ENCODE measurements around the gene SEPHS2. TPM values are rescaled to one million over a fixed set of nuclear protein-coding genes. Genes with fewer than 3 reads are reported as not detected.

SEPHS2 gene
- total and polyA plus RNA-seq, 2 of the 8 experiments (the other 6 are each of a cell fraction or from before 2014, with no cell fraction given) = 28.2 to 61.8 TPM

DNA sequence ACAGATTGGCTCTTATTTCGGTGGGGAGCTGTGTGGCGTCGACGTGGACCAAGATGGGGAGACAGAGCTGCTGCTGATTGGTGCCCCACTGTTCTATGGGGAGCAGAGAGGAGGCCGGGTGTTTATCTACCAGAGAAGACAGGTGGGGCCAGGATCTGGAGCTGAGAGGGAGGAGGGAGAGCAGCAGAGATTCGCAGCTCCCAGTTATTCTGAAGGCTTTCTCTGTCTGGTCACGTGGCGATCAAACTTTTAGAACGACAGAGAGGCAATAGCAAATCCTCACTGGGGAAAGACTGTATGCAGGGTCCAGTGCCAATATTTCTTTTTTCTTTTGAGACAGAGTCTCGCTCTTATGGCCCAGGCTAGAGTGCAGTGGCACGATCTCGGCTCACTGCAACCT, 49.0 kb upstream of the SEPHS2 start:
- Histone ChIP-seq H4K8ac (ENCODE audit: extremely low read depth, insufficient read depth, low read length) (peak overlapping the region; percentile 68; the same call in 1 of the 2 replicates), H3K9ac (replicated peaks in 1 of 4; ENCODE audit: extremely low read depth in 1 of 4, low read depth in 3 of 4, low read length in 3 of 4) (no peak overlapping the region), H3K27me3 (replicated peaks in 1 of 4; ENCODE audit: control insufficient read depth in 3 of 4, extremely low read depth in 1 of 4, insufficient read depth in 3 of 4, low read length in 3 of 4) (peaks cover 0 to 2% (median 0%) of the 10 kb centered on the region in 4 experiments; a peak in 1 of 7 replicates), H3K4me1 (replicated peaks in 1 of 4; ENCODE audit: control insufficient read depth in 3 of 4, insufficient read depth in 4 of 4, low read length in 3 of 4) (no peaks in the 10 kb centered on the region), H2BK12ac (ENCODE audit: low read depth, low read length) (no peak overlapping the region), H4K5ac (ENCODE audit: insufficient read length, low read depth, low read length) (no peak overlapping the region), H3K27ac (ENCODE audit: low read depth, low read length) (no peak overlapping the region), H2BK5ac (ENCODE audit: low read depth, low read length) (no peak overlapping the region), H2BK120ac (replicated peaks; ENCODE audit: low read depth, low read length) (no peak overlapping the region), H2AFZ (ENCODE audit: low read length) (no peak overlapping the region), H3K23ac (ENCODE audit: insufficient read length) (no peak overlapping the region), H3K18ac (ENCODE audit: extremely low read depth, low read length) (no peak overlapping the region), H2BK15ac (ENCODE audit: low read length) (no peak overlapping the region), H4K20me1 (replicated peaks in 1 of 2; ENCODE audit: control insufficient read depth in 1 of 2, insufficient read depth in 2 of 2, low read length in 2 of 2) (no peaks in the 10 kb centered on the region), H2BK20ac (ENCODE audit: low read length) (no peak overlapping the region), H3K56ac (replicated peaks; ENCODE audit: insufficient read length, low read depth, low read length) (no peak overlapping the region), H4K91ac (replicated peaks; ENCODE audit: insufficient read length, low read length) (no peak overlapping the region), H3K4ac (replicated peaks; ENCODE audit: insufficient read length, low read depth, low read length) (no peak overlapping the region), H3K4me3 (ENCODE audit: extremely low read depth in 1 of 4, insufficient read depth in 2 of 4, low read depth in 3 of 4, low read length in 4 of 4) (no peak overlapping the region), H3K14ac (ENCODE audit: insufficient read length) (no peak overlapping the region), H3K79me2 (ENCODE audit: control insufficient read depth in 1 of 2, insufficient read depth in 2 of 2, low read length in 2 of 2) (no peaks in the 10 kb centered on the region), H3K9me3 (ENCODE audit: insufficient read depth in 2 of 2, low read depth in 1 of 2, low read length in 1 of 2) (no peaks in the 10 kb centered on the region), H3K23me2 (ENCODE audit: low read depth, low read length) (no peaks in the 10 kb centered on the region), H3K79me1 (ENCODE audit: low read depth, low read length) (no peaks in the 10 kb centered on the region), H2AK5ac (ENCODE audit: low read depth, low read length) (no peak overlapping the region), H3K4me2 (ENCODE audit: insufficient read depth in 1 of 2, low read depth in 2 of 2, low read length in 2 of 2) (no peak overlapping the region), H3K36me3 (ENCODE audit: control insufficient read depth in 2 of 4, insufficient read depth in 4 of 4, low read length in 3 of 4) (no peaks in the 10 kb centered on the region)
- ChIA-PET CTCF (ENCODE audit: partially characterized antibody) (interaction anchor here (0.5 to 3.1 kb wide), 4 partner anchors 12 to 113 kb away, joined by 3 to 14 read pairs (median 4); partner anchors contain the start of gene ITGAL), POLR2A (ENCODE audit: partially characterized antibody) (interaction anchor here (0.6 kb wide), 1 partner anchor 17 kb away, joined by 5 read pairs; no protein-coding TSS in a partner anchor)
- DNase-seq (ENCODE audit: low read depth in 1 of 2, low spot score in 2 of 2) (no peak), FAIRE-seq (no peak)
- TF ChIP-seq RNF2 (IDR thresholded peaks at IDR 0.05; ENCODE audit: borderline replicate concordance, low read depth, low read length, missing control alignments, poor library complexity, severe bottlenecking) (no peak), SIX5 (IDR thresholded peaks at IDR 0.05; ENCODE audit: low read depth, low read length) (no peak), BACH1 (IDR thresholded peaks at IDR 0.05; ENCODE audit: low read length) (no peak), SP1 (IDR thresholded peaks at IDR 0.05; ENCODE audit: low read depth, low read length) (no peak), TCF12 (IDR thresholded peaks at IDR 0.05; ENCODE audit: low read depth, low read length) (no peak), RBBP5 (IDR thresholded peaks at IDR 0.05; ENCODE audit: borderline replicate concordance, low read depth, low read length) (no peak), GTF2F1 (IDR thresholded peaks at IDR 0.05; ENCODE audit: borderline replicate concordance, low read depth, low read length) (no peak), KDM4A (IDR thresholded peaks at IDR 0.05; ENCODE audit: low read depth, low read length, severe bottlenecking) (no peak)
- TF ChIP-seq, protein P1, sequence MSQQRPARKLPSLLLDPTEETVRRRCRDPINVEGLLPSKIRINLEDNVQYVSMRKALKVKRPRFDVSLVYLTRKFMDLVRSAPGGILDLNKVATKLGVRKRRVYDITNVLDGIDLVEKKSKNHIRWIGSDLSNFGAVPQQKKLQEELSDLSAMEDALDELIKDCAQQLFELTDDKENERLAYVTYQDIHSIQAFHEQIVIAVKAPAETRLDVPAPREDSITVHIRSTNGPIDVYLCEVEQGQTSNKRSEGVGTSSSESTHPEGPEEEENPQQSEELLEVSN (IDR thresholded peaks at IDR 0.05) = no peak
- 82% methylated on average over 11 of the region's 12 CpGs; no CpG with 5 or more reads in 1 of the 2 experiments for WGBS, 2 experiments (ENCODE audit: extremely low coverage in 1 of 2, insufficient coverage in 1 of 2, insufficient read length in 1 of 2, insufficient replicate concordance in 2 of 2, low coverage in 1 of 2, low lambda C conversion rate in 2 of 2, missing lambda C conversion rate in 1 of 2)
